ENCODE data around the gene XPO5. TPM values are rescaled to one million over a fixed set of nuclear protein-coding genes. Genes with fewer than 3 reads are reported as not detected.

XPO5 gene
- polyA plus RNA-seq, 1 donor from 2014 or later = 28.5 TPM

- Histone ChIP-seq H3K36me3 (ENCODE audit: insufficient read depth, low read length) (peaks cover 2% of the 10 kb centered on the region), H3F3A (ENCODE audit: insufficient read depth, low read length, poor library complexity, severe bottlenecking) (no peaks in the 10 kb centered on the region), H2AFZ (ENCODE audit: low read depth, low read length) (no peak overlapping the region), H4K20me1 (ENCODE audit: insufficient read depth) (no peaks in the 10 kb centered on the region), H3K27me3 (ENCODE audit: insufficient read depth, low read depth, low read length) (no peaks in the 10 kb centered on the region), H3K4me2 (ENCODE audit: low read length) (no peak overlapping the region), H3K27ac (ENCODE audit: low read length) (no peak overlapping the region), H3K4me3 (ENCODE audit: low read length) (no peak overlapping the region), H3K9me3 (ENCODE audit: low read length) (no peaks in the 10 kb centered on the region), H3K79me2 (replicated peaks; ENCODE audit: insufficient read depth, low read length) (no peaks in the 10 kb centered on the region), H3K9me2 (ENCODE audit: insufficient read depth, low read length) (no peaks in the 10 kb centered on the region), H3K9ac (ENCODE audit: low read length) (no peak overlapping the region)
- TF ChIP-seq MXI1 (conservative IDR thresholded peaks at IDR 0.05; ENCODE audit: poor library complexity, severe bottlenecking) (no peak), SMC3 (conservative IDR thresholded peaks at IDR 0.05; ENCODE audit: poor library complexity) (no peak), RAD21 (conservative IDR thresholded peaks at IDR 0.05) (no peak), REST (IDR thresholded peaks at IDR 0.05; ENCODE audit: borderline replicate concordance) (no peak), EZH2 (IDR thresholded peaks at IDR 0.05; ENCODE audit: borderline replicate concordance, insufficient read depth, low read length, poor library complexity, severe bottlenecking) (no peak)
Observed at GRCh38 chr6:43505718-43506117, 70.1 kb downstream of the XPO5 start.

GRCh38 chr6:43504756-43505593, 70.9 kb downstream of the XPO5 start:
- H3K9me3 ChIP-seq (ENCODE audit: low read length) = no peaks in the 10 kb centered on the region
- TF ChIP-seq EP300 (conservative IDR thresholded peaks at IDR 0.05; ENCODE audit: poor library complexity, severe bottlenecking) = no peak
- no peak for TF ChIP-seq TAF1 (IDR thresholded peaks at IDR 0.05; ENCODE audit: low read depth)
- no peak for TF ChIP-seq EZH2 (IDR thresholded peaks at IDR 0.05; ENCODE audit: borderline replicate concordance, insufficient read depth, low read length, poor library complexity, severe bottlenecking)
- TF ChIP-seq MXI1 (conservative IDR thresholded peaks at IDR 0.05; ENCODE audit: poor library complexity, severe bottlenecking) = no peak
- no peak for TF ChIP-seq CTCF (IDR thresholded peaks at IDR 0.05; ENCODE audit: poor library complexity, severe bottlenecking)
- TF ChIP-seq RAD21 (conservative IDR thresholded peaks at IDR 0.05) = no peak
- no peak for TF ChIP-seq REST (IDR thresholded peaks at IDR 0.05; ENCODE audit: borderline replicate concordance)
- no peak for TF ChIP-seq SMC3 (conservative IDR thresholded peaks at IDR 0.05; ENCODE audit: poor library complexity)
- TF ChIP-seq POLR2AphosphoS5 (IDR thresholded peaks at IDR 0.05) = no peak
- H3K9me2 ChIP-seq (ENCODE audit: insufficient read depth, low read length) = no peaks in the 10 kb centered on the region
- H2AFZ ChIP-seq (ENCODE audit: low read depth, low read length) = no peak overlapping the region
- no peaks in the 10 kb centered on the region for H3K27me3 ChIP-seq (ENCODE audit: insufficient read depth, low read depth, low read length)
- H3K4me3 ChIP-seq (ENCODE audit: low read length) = no peak overlapping the region
- H3K36me3 ChIP-seq (ENCODE audit: insufficient read depth, low read length) = no peaks in the 10 kb centered on the region
- no peaks in the 10 kb centered on the region for H3K79me2 ChIP-seq (replicated peaks; ENCODE audit: insufficient read depth, low read length)
- H3K9ac ChIP-seq (ENCODE audit: low read length) = no peak overlapping the region
- no peak overlapping the region for H3K4me2 ChIP-seq (ENCODE audit: low read length)
- H4K20me1 ChIP-seq (ENCODE audit: insufficient read depth) = no peaks in the 10 kb centered on the region
- H3F3A ChIP-seq (ENCODE audit: insufficient read depth, low read length, poor library complexity, severe bottlenecking) = no peaks in the 10 kb centered on the region
- no peak overlapping the region for H3K27ac ChIP-seq (ENCODE audit: low read length)
